T-helper 17 cell (primary cell): Measurements from ENCODE around the gene DPM3. TPM values are rescaled to one million over a fixed set of nuclear protein-coding genes. Genes with fewer than 3 reads are reported as not detected.
"Not testable (repeated sequence)": the region's sequence is repeated elsewhere in the genome, so short reads cannot be mapped to it uniquely, and the experiment has no call there.

Source experiments
- ATAC-seq: fragments of 150-1000 bp; cut with Tn5 transposase; 2 replicates; pipeline ENCODE4 v1.10.0; 2021; ENCODE audit warnings: mild to moderate bottlenecking, moderate library complexity
- DNase-seq, 3 donors: peaks; one replicate each; pipeline versions ENCODE4 v3.0.0 to v3.0.0-alpha.2; 2020 to 2021
- H3K9me3 ChIP-seq: one replicate; pipeline ENCODE4 v1.7.0; 2013; ENCODE audit warnings: low read length, mild to moderate bottlenecking; ENCODE audit not compliant: control insufficient read depth, poor library complexity, severe bottlenecking
- H3K27ac Mint-ChIP-seq: one replicate; pipeline ENCODE4 v1.8.0; 2022; ENCODE audit warnings: mild to moderate bottlenecking, moderate library complexity, mixed read lengths
- H3K27me3 Mint-ChIP-seq: one replicate; pipeline ENCODE4 v1.8.0; 2022; ENCODE audit warnings: mixed read lengths
- H3K36me3 Mint-ChIP-seq: one replicate; pipeline ENCODE4 v1.8.0; 2022; ENCODE audit warnings: low read depth, mixed read lengths
- H3K4me1 Mint-ChIP-seq: one replicate; pipeline ENCODE4 v1.8.0; 2022; ENCODE audit warnings: mild to moderate bottlenecking, mixed read lengths
- H3K4me3 Mint-ChIP-seq: one replicate; pipeline ENCODE4 v1.8.0; 2022; ENCODE audit warnings: mild to moderate bottlenecking, moderate library complexity, mixed read lengths
- total RNA-seq, 4 donors: library from RNA in 2 of 4; stranded (reverse) in 2 of 4; gene quantifications; one replicate each; pipeline ENCODE4 v1.2.3 and lab custom pipeline; 2022 to 2026

DPM3 gene
- total RNA-seq, 2 donors from 2014 or later: 32.1 to 36.0 TPM

GRCh38 chr1:155172732-155173477, 32.6 kb upstream of the DPM3 start, which contains the start of gene KRTCAP2:
Gene KRTCAP2, minus strand, starts transcription at chr1:155173304. Its CDS starts 80 bp downstream, at chr1:155173224.
- Mint-ChIP-seq H3K4me3 (peak within 1 kb of the TSS; percentile 99), H3K4me1 (peaks cover 48% of the 10 kb centered on the region), H3K36me3 (peaks cover 8% of the 10 kb centered on the region)

GRCh38 chr1:155171836-155172731, 31.8 kb upstream of the DPM3 start:
- H3K4me3 Mint-ChIP-seq: peak overlapping the region; percentile 99
- H3K36me3 Mint-ChIP-seq: peaks cover 8% of the 10 kb centered on the region
- H3K27me3 Mint-ChIP-seq: no peaks in the 10 kb centered on the region
- DNase-seq (no peak), ATAC-seq (peak; percentile 31)
- H3K4me1 Mint-ChIP-seq: peaks cover 55% of the 10 kb centered on the region
- no peaks in the 10 kb centered on the region for H3K9me3 ChIP-seq
- H3K27ac Mint-ChIP-seq: peak overlapping the region; percentile 98

More at GRCh38 chr1:155172732-155173477, 32.6 kb upstream of the DPM3 start, which contains the start of gene KRTCAP2:
- ATAC-seq: peak; percentile 84
- no peaks in the 10 kb centered on the region for H3K9me3 ChIP-seq
- DNase-seq: peak; percentile 89 to 93 (median 90)
- no peaks in the 10 kb centered on the region for H3K27me3 Mint-ChIP-seq
- peak within 1 kb of the TSS; percentile 98 for H3K27ac Mint-ChIP-seq

GRCh38 chr1:155170806-155171205, 30.5 kb upstream of the DPM3 start:
- DNase-seq (no peak), ATAC-seq (no peak)
- Mint-ChIP-seq H3K4me1 (peaks cover 47% of the 10 kb centered on the region), H3K27me3 (no peaks in the 10 kb centered on the region), H3K4me3 (no peak overlapping the region), H3K27ac (no peak overlapping the region), H3K36me3 (peaks cover 8% of the 10 kb centered on the region)
- no peaks in the 10 kb centered on the region for H3K9me3 ChIP-seq

- DNase-seq (no peak), ATAC-seq (no peak)
- no peaks in the 10 kb centered on the region for H3K27me3 Mint-ChIP-seq
- H3K4me1 Mint-ChIP-seq: peaks cover 47% of the 10 kb centered on the region
- no peak overlapping the region for H3K27ac Mint-ChIP-seq
- no peaks in the 10 kb centered on the region for H3K9me3 ChIP-seq
- peaks cover 8% of the 10 kb centered on the region for H3K36me3 Mint-ChIP-seq
- no peak overlapping the region for H3K4me3 Mint-ChIP-seq
These were observed 29.9 kb upstream of the DPM3 start for GRCh38 chr1:155170101-155170785.

- Mint-ChIP-seq H3K4me3 (no peak overlapping the region), H3K4me1 (peaks cover 41% of the 10 kb centered on the region), H3K27ac (no peak overlapping the region), H3K27me3 (no peaks in the 10 kb centered on the region), H3K36me3 (peaks cover 8% of the 10 kb centered on the region)
- DNase-seq (no peak), ATAC-seq (no peak)
- H3K9me3 ChIP-seq: no peaks in the 10 kb centered on the region
These were observed 29.2 kb upstream of the DPM3 start for GRCh38 chr1:155169541-155169940.

- no peak overlapping the region for H3K27ac Mint-ChIP-seq
- ATAC-seq (no peak), DNase-seq (no peak)
- H3K9me3 ChIP-seq: no peaks in the 10 kb centered on the region
- no peak overlapping the region for H3K4me3 Mint-ChIP-seq
- H3K36me3 Mint-ChIP-seq: peaks cover 8% of the 10 kb centered on the region
- H3K27me3 Mint-ChIP-seq: no peaks in the 10 kb centered on the region
- H3K4me1 Mint-ChIP-seq: peaks cover 37% of the 10 kb centered on the region
These were observed 28.3 kb upstream of the DPM3 start for GRCh38 chr1:155168456-155169210.

GRCh38 chr1:155168105-155168445, 27.7 kb upstream of the DPM3 start:
- Mint-ChIP-seq H3K4me3 (peak overlapping the region; percentile 78), H3K4me1 (peaks cover 32% of the 10 kb centered on the region)
- not testable (repeated sequence) for H3K9me3 ChIP-seq, DNase-seq, ATAC-seq, H3K27me3 Mint-ChIP-seq, H3K27ac Mint-ChIP-seq, H3K36me3 Mint-ChIP-seq

GRCh38 chr1:155167166-155168104, 27.1 kb upstream of the DPM3 start:
- Mint-ChIP-seq H3K4me3 (peak overlapping the region; percentile 78), H3K27ac (no peak overlapping the region), H3K27me3 (no peaks in the 10 kb centered on the region), H3K4me1 (peaks cover 28% of the 10 kb centered on the region), H3K36me3 (peaks cover 5% of the 10 kb centered on the region)
- no peaks in the 10 kb centered on the region for H3K9me3 ChIP-seq
- peak; percentile 72 to 81 (median 77) for DNase-seq
- ATAC-seq: peak; percentile 77

- Mint-ChIP-seq H3K4me1 (peaks cover 22% of the 10 kb centered on the region), H3K27me3 (no peaks in the 10 kb centered on the region), H3K36me3 (peaks cover 5% of the 10 kb centered on the region), H3K4me3 (no peak overlapping the region), H3K27ac (no peak overlapping the region)
- ATAC-seq: no peak
- H3K9me3 ChIP-seq: no peaks in the 10 kb centered on the region
- no peak for DNase-seq
These were observed 26.3 kb upstream of the DPM3 start for GRCh38 chr1:155166471-155167165.

GRCh38 chr1:155166051-155166470, 25.7 kb upstream of the DPM3 start:
- Mint-ChIP-seq H3K27ac (no peak overlapping the region), H3K27me3 (no peaks in the 10 kb centered on the region), H3K4me1 (peaks cover 22% of the 10 kb centered on the region), H3K4me3 (no peak overlapping the region), H3K36me3 (peaks cover 5% of the 10 kb centered on the region)
- DNase-seq: no peak
- no peak for ATAC-seq
- H3K9me3 ChIP-seq: no peaks in the 10 kb centered on the region

- H3K9me3 ChIP-seq, H3K27ac Mint-ChIP-seq, H3K36me3 Mint-ChIP-seq, H3K27me3 Mint-ChIP-seq, DNase-seq, ATAC-seq, H3K4me3 Mint-ChIP-seq: not testable (repeated sequence)
- H3K4me1 Mint-ChIP-seq: peaks cover 19% of the 10 kb centered on the region
These were observed 24.3 kb upstream of the DPM3 start for GRCh38 chr1:155164625-155165024.
